NCI-H774 (cell line): ENCODE data around the gene STAP2.

Source experiments
- DNase-seq: peaks from one replicate; lab custom pipeline; 2025; lab: John Stamatoyannopoulos, UW

STAP2 gene

GRCh38 chr19:4327252-4327876 is 11.3 kb downstream of the STAP2 start:
- no peak for DNase-seq

- DNase-seq, result no peak
These were observed 11.8 kb downstream of the STAP2 start for GRCh38 chr19:4326837-4327251.

- DNase-seq, result no peak
These were observed 12.3 kb downstream of the STAP2 start for GRCh38 chr19:4326215-4326836.

- no peak for DNase-seq
These were observed 14.4 kb downstream of the STAP2 start for GRCh38 chr19:4324228-4324627.

GRCh38 chr19:4323692-4324091 is 14.9 kb downstream of the STAP2 start:
- no peak for DNase-seq

- DNase-seq, result no peak
These were observed 15.5 kb downstream of the STAP2 start for GRCh38 chr19:4322942-4323665.

- DNase-seq, result no peak
These were observed 18.2 kb downstream of the STAP2 start for GRCh38 chr19:4320419-4320818.

- DNase-seq, result no peak
These were observed 19.4 kb downstream of the STAP2 start for GRCh38 chr19:4319067-4319718.

GRCh38 chr19:4318460-4318859 is 20.2 kb downstream of the STAP2 start:
- DNase-seq, result no peak

- DNase-seq, result no peak
These were observed 21.7 kb downstream of the STAP2 start for GRCh38 chr19:4316956-4317355.

GRCh38 chr19:4313847-4314490 is 24.7 kb downstream of the STAP2 start:
- DNase-seq, result no peak

- DNase-seq, result no peak
These were observed 28.1 kb downstream of the STAP2 start for GRCh38 chr19:4310247-4311121.

- DNase-seq, result no peak
These were observed 33.0 kb downstream of the STAP2 start for GRCh38 chr19:4305659-4306058.

GRCh38 chr19:4305257-4305612 is 33.4 kb downstream of the STAP2 start:
- DNase-seq, result no peak

GRCh38 chr19:4304538-4305256 is 33.9 kb downstream of the STAP2 start, which contains the start of gene FSD1:
Gene FSD1, plus strand, starts transcription at chr19:4304598. Its CDS starts 149 bp downstream, at chr19:4304747.
- peak; percentile 29 for DNase-seq

GRCh38 chr19:4303819-4304537 is 34.6 kb downstream of the STAP2 start:
- no peak for DNase-seq

- DNase-seq, result no peak
These were observed 36.4 kb downstream of the STAP2 start, which contains the start of gene TMIGD2 for GRCh38 chr19:4302243-4302640. Gene TMIGD2, minus strand, starts transcription at chr19:4302389. Its CDS starts 4 bp downstream, at chr19:4302385.

- no peak for DNase-seq
These were observed 36.9 kb downstream of the STAP2 start for GRCh38 chr19:4301590-4302242.

- no peak for DNase-seq
These were observed 38.0 kb downstream of the STAP2 start for GRCh38 chr19:4300589-4300988.
